Activated T-cell treated with anti-CD3 and anti-CD28 coated beads, Interleukin-2, amount 50 U/mL, for 4 hours (primary cell): Measurements from ENCODE around the gene SLIT1. TPM values are rescaled to one million over a fixed set of nuclear protein-coding genes. Genes with fewer than 3 reads are reported as not detected.

Experiments
- ATAC-seq, 2 donors: fragments of 200-7000 bp; cut with Tn5 transposase; one replicate each; pipeline ENCODE4 v1.10.0; 2021
- DNase-seq: peaks from one replicate; pipeline ENCODE4 v3.0.0-alpha.2; 2020
- H3K27me3 Mint-ChIP-seq: one replicate; pipeline ENCODE4 v1.8.0; 2021; ENCODE audit warnings: low read depth, mixed read lengths
- H3K36me3 Mint-ChIP-seq: one replicate; pipeline ENCODE4 v1.8.0; 2022; ENCODE audit warnings: mixed read lengths; ENCODE audit not compliant: insufficient read depth
- H3K4me1 Mint-ChIP-seq: one replicate; pipeline ENCODE4 v1.8.0; 2021; ENCODE audit warnings: low read depth, mixed read lengths
- H3K4me3 Mint-ChIP-seq: one replicate; pipeline ENCODE4 v1.8.0; 2021; ENCODE audit warnings: mild to moderate bottlenecking, moderate library complexity, mixed read lengths
- H3K9me3 Mint-ChIP-seq: one replicate; pipeline ENCODE4 v1.8.0; 2021; ENCODE audit warnings: mixed read lengths
- total RNA-seq, 3 donors: library from RNA; stranded (reverse); gene quantifications; one replicate each; pipeline ENCODE4 v1.2.1, GENCODE V29; 2021

Gene SLIT1
- total RNA-seq, 3 donors from 2014 or later = 0.10 to 0.16 TPM; not detected in 1

GRCh38 chr10:97171001-97171400 lies 14.8 kb downstream of the SLIT1 start:
- no peaks in the 10 kb centered on the region for H3K4me1 Mint-ChIP-seq

GRCh38 chr10:97169911-97170693 lies 15.7 kb downstream of the SLIT1 start:
- DNase-seq (no peak), ATAC-seq (no peak)
- Mint-ChIP-seq H3K9me3 (no peaks in the 10 kb centered on the region), H3K4me3 (no peak overlapping the region), H3K36me3 (no peaks in the 10 kb centered on the region), H3K4me1 (no peaks in the 10 kb centered on the region), H3K27me3 (peaks cover 27% of the 10 kb centered on the region)

More at GRCh38 chr10:97171001-97171400, 14.8 kb downstream of the SLIT1 start:
- H3K36me3 Mint-ChIP-seq = no peaks in the 10 kb centered on the region
- no peaks in the 10 kb centered on the region for H3K9me3 Mint-ChIP-seq
- no peak overlapping the region for H3K4me3 Mint-ChIP-seq
- ATAC-seq (no peak), DNase-seq (no peak)
- H3K27me3 Mint-ChIP-seq = peaks cover 27% of the 10 kb centered on the region

DNA sequence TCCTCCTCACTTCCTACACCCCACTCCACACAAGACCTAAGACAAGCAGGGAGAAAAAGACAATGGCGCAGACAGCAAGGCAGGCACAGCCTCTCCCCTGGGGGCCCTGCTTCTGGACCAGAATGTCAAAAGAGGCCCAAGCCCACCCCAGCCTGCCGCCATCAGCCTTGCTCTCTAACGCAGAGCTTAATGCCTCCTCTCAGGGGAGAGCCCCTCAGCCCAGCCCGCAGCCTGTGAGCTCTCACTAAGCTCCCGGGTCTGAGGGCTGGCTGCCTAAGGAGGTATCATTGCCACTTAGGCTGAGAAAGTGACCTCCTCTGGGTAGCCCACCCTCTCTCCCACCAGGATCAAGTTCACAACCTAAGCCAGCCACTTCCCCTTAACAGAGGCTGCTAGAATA lies 16.7 kb downstream of the SLIT1 start:
- no peak overlapping the region for H3K4me3 Mint-ChIP-seq
- H3K9me3 Mint-ChIP-seq = no peaks in the 10 kb centered on the region
- no peaks in the 10 kb centered on the region for H3K36me3 Mint-ChIP-seq
- H3K27me3 Mint-ChIP-seq = peaks cover 27% of the 10 kb centered on the region
- ATAC-seq (no peak), DNase-seq (no peak)
- no peaks in the 10 kb centered on the region for H3K4me1 Mint-ChIP-seq

- Mint-ChIP-seq H3K36me3 (no peaks in the 10 kb centered on the region), H3K4me3 (no peak overlapping the region), H3K4me1 (no peaks in the 10 kb centered on the region), H3K27me3 (peaks cover 27% of the 10 kb centered on the region), H3K9me3 (no peaks in the 10 kb centered on the region)
- no peak for DNase-seq
- no peak for ATAC-seq
Observed at GRCh38 chr10:97168645-97169044, 17.1 kb downstream of the SLIT1 start.

DNA sequence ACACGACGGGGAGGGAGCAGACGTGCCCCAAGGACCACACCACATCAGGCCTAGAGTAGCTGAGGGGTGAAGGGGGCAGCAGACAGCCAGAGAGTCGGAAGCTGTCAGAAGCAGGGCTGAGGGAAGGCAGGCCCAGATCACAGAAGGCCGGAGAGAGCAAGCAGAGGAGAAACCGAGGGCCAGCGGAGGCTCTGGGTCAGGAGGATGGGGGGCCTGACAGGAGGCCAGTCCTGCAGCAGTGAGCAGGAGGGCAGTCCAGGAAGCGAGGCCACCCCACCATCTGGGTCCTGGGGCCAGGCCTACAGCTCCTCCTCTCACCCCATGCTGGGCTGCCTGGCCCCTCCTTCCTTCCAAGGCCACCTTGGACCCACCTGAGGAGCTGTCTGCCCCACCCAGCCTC lies 20.3 kb downstream of the SLIT1 start:
- H3K4me3 Mint-ChIP-seq = no peak overlapping the region
- ATAC-seq (no peak), DNase-seq (no peak)
- peaks cover 15% of the 10 kb centered on the region for H3K27me3 Mint-ChIP-seq
- no peaks in the 10 kb centered on the region for H3K9me3 Mint-ChIP-seq
- H3K4me1 Mint-ChIP-seq = no peaks in the 10 kb centered on the region
- H3K36me3 Mint-ChIP-seq = no peaks in the 10 kb centered on the region

- DNase-seq = no peak
- Mint-ChIP-seq H3K4me3 (no peak overlapping the region), H3K36me3 (no peaks in the 10 kb centered on the region), H3K4me1 (no peaks in the 10 kb centered on the region), H3K27me3 (peaks cover 7% of the 10 kb centered on the region), H3K9me3 (no peaks in the 10 kb centered on the region)
- ATAC-seq = no peak
Observed at GRCh38 chr10:97163781-97164501, 21.8 kb downstream of the SLIT1 start.

GRCh38 chr10:97163181-97163580 lies 22.6 kb downstream of the SLIT1 start:
- Mint-ChIP-seq H3K4me3 (no peak overlapping the region), H3K9me3 (no peaks in the 10 kb centered on the region), H3K4me1 (no peaks in the 10 kb centered on the region), H3K27me3 (peaks cover 4% of the 10 kb centered on the region), H3K36me3 (no peaks in the 10 kb centered on the region)
- ATAC-seq (no peak), DNase-seq (no peak)

DNA sequence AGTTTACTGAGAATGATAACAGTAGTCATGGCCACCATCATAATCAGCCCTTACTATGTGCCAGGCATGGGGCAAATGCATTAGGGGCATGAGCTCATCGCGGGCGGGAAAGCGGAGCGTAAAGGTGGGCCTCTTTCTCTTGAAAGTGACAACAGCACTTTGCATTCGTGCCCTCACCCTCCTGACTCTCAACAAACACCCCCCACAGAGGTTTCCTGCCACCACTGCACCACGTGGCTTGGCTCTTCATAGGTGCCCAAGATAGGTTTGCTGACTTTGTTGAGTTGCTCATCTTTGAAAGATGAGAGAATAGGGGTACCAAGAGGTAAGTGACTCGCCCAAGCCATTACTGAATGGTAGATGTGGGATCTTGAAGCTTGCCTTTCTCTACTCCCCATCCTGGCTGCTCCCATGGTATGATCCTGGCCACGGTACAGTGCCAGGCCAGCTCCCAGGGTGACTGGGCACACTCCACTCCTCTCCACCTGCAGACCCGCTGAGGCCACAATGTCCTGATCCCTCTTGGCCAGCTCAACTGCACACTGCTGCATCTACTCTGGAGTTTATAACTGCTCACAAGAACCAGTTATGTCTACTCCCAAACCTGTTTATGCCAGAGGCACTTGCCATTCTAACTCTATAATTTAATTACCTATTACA lies 26.0 kb downstream of the SLIT1 start:
- no peaks in the 10 kb centered on the region for H3K4me1 Mint-ChIP-seq
- H3K36me3 Mint-ChIP-seq = no peaks in the 10 kb centered on the region
- H3K27me3 Mint-ChIP-seq = peaks cover 2% of the 10 kb centered on the region
- DNase-seq (no peak), ATAC-seq (no peak)
- H3K9me3 Mint-ChIP-seq = no peaks in the 10 kb centered on the region
- H3K4me3 Mint-ChIP-seq = no peak overlapping the region

- H3K4me3 Mint-ChIP-seq = no peak overlapping the region
- ATAC-seq (no peak), DNase-seq (no peak)
- no peaks in the 10 kb centered on the region for H3K36me3 Mint-ChIP-seq
- H3K27me3 Mint-ChIP-seq = peaks cover 2% of the 10 kb centered on the region
- H3K9me3 Mint-ChIP-seq = no peaks in the 10 kb centered on the region
- H3K4me1 Mint-ChIP-seq = no peaks in the 10 kb centered on the region
Observed at GRCh38 chr10:97157578-97158095, 28.1 kb downstream of the SLIT1 start.

DNA sequence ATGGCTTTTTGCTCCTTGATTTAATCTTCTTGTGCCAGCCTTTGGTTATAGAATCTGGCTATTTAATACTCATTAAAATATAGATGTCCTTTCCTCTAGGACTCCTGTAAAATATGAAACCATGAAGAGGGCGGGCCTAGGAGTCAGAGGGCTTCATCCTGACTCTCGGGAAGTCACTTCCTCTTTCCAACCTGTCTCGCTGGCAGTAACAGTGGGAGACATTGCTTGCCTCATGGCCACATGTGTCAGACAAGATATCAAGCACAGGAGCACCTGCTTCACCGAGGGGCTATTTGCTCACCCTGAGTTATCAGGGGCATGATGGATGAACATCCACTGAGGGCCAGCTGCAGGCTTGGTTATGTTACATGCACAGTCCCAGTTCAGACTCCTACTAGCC lies 31.0 kb downstream of the SLIT1 start:
- Mint-ChIP-seq H3K9me3 (no peaks in the 10 kb centered on the region), H3K4me1 (no peaks in the 10 kb centered on the region), H3K36me3 (no peaks in the 10 kb centered on the region), H3K27me3 (peaks cover 2% of the 10 kb centered on the region), H3K4me3 (no peak overlapping the region)
- no peak for DNase-seq
- ATAC-seq = no peak

DNA sequence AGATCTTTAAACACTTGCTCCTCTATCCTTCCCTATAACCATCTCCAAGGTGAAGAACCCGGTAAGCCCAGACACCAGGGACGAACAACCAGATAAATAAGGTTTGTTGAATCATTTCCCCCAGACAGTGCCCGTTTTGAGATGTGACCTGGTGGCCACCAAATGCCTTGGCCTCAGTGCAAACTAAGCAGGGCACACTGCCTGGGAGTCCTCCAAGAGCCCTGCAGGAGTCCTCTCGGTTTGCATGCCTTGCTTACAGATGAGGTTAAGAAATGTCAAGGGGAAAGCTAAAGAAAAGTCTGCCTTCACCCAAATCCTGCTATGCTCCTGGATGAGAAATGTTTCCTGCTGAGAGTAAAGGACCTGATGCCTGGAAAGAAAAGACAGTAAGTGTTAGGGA lies 31.6 kb downstream of the SLIT1 start:
- Mint-ChIP-seq H3K4me1 (no peaks in the 10 kb centered on the region), H3K36me3 (no peaks in the 10 kb centered on the region), H3K4me3 (no peak overlapping the region), H3K27me3 (peaks cover 2% of the 10 kb centered on the region), H3K9me3 (no peaks in the 10 kb centered on the region)
- ATAC-seq (no peak), DNase-seq (no peak)

GRCh38 chr10:97153270-97153850 lies 32.4 kb downstream of the SLIT1 start:
- H3K9me3 Mint-ChIP-seq = no peaks in the 10 kb centered on the region
- ATAC-seq = no peak
- no peaks in the 10 kb centered on the region for H3K36me3 Mint-ChIP-seq
- H3K27me3 Mint-ChIP-seq = no peaks in the 10 kb centered on the region
- H3K4me1 Mint-ChIP-seq = no peaks in the 10 kb centered on the region
- H3K4me3 Mint-ChIP-seq = no peak overlapping the region
- DNase-seq = no peak

- DNase-seq (no peak), ATAC-seq (no peak)
- no peak overlapping the region for H3K4me3 Mint-ChIP-seq
- H3K36me3 Mint-ChIP-seq = no peaks in the 10 kb centered on the region
- H3K4me1 Mint-ChIP-seq = no peaks in the 10 kb centered on the region
- H3K9me3 Mint-ChIP-seq = no peaks in the 10 kb centered on the region
- no peaks in the 10 kb centered on the region for H3K27me3 Mint-ChIP-seq
Observed at GRCh38 chr10:97151307-97151914, 34.3 kb downstream of the SLIT1 start.

GRCh38 chr10:97150616-97151015 lies 35.1 kb downstream of the SLIT1 start:
- Mint-ChIP-seq H3K36me3 (no peaks in the 10 kb centered on the region), H3K27me3 (no peaks in the 10 kb centered on the region), H3K4me1 (no peaks in the 10 kb centered on the region), H3K9me3 (no peaks in the 10 kb centered on the region), H3K4me3 (no peak overlapping the region)
- ATAC-seq (no peak), DNase-seq (no peak)
